ENCODE data around the gene MARS1. TPM values are rescaled to one million over a fixed set of nuclear protein-coding genes. Genes with fewer than 3 reads are reported as not detected.
"Not testable (repeated sequence)": the region's sequence is repeated elsewhere in the genome, so short reads cannot be mapped to it uniquely, and the experiment has no call there.

The MARS1 gene
- total RNA-seq, 1 donor from 2014 or later: 350 TPM

DNA sequence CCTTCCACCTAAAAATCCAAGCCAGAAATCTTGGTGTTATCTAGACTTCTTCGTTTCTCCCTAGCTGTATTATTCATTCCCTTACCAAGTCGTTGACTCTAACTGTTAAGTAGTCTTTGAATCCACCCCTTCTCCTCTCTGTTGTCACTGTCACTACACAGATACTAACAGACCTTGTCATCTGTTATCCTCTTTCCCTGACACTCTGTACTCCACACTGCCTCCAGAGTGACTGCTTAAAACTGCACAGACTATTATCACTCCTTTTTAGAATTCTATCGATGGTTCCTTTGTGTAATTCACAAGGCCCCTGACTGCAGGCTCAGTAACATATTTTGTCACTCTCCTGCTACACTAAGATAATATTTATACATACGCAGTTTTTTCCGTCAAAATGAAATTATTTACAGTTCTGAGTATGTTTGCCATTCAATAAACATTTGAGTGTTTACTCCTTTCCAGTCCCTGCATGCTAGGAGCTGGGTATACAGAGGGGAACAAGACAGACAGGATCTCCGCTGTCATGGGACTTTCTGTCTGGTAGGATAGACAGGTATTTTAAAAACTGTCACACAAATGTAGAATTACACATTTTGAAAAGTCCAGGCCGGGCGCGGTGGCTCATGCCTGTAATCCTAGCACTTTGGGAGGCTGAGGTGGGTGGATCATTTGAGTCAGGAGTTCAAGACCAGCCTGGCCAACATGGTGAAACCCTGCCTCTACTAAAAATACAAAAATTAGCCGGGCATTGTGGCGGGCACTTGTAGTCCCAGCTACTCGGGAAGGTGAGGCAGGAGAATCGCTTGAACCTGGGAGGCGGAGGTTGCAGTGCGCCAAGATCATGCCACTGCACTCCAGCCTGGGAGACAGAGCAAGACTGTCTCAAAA, 3.8 kb downstream of the MARS1 start:
- Mint-ChIP-seq H3K27ac (ENCODE audit: unreplicated experiment) (peak overlapping the region; percentile 74), H3K4me3 (ENCODE audit: unreplicated experiment) (no peak overlapping the region), H3K27me3 (ENCODE audit: low read depth) (no peaks in the 10 kb centered on the region), H3K36me3 (ENCODE audit: low read depth) (peaks cover 35% of the 10 kb centered on the region), H3K9me3 (ENCODE audit: low read depth) (no peaks in the 10 kb centered on the region), H3K4me1 (ENCODE audit: low read depth) (peaks cover 35% of the 10 kb centered on the region)
- TF ChIP-seq, protein P1, sequence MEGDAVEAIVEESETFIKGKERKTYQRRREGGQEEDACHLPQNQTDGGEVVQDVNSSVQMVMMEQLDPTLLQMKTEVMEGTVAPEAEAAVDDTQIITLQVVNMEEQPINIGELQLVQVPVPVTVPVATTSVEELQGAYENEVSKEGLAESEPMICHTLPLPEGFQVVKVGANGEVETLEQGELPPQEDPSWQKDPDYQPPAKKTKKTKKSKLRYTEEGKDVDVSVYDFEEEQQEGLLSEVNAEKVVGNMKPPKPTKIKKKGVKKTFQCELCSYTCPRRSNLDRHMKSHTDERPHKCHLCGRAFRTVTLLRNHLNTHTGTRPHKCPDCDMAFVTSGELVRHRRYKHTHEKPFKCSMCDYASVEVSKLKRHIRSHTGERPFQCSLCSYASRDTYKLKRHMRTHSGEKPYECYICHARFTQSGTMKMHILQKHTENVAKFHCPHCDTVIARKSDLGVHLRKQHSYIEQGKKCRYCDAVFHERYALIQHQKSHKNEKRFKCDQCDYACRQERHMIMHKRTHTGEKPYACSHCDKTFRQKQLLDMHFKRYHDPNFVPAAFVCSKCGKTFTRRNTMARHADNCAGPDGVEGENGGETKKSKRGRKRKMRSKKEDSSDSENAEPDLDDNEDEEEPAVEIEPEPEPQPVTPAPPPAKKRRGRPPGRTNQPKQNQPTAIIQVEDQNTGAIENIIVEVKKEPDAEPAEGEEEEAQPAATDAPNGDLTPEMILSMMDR (IDR thresholded peaks at IDR 0.05): peak; percentile 45
- peak; percentile 25 for DNase-seq (ENCODE audit: low spot score)

DNA sequence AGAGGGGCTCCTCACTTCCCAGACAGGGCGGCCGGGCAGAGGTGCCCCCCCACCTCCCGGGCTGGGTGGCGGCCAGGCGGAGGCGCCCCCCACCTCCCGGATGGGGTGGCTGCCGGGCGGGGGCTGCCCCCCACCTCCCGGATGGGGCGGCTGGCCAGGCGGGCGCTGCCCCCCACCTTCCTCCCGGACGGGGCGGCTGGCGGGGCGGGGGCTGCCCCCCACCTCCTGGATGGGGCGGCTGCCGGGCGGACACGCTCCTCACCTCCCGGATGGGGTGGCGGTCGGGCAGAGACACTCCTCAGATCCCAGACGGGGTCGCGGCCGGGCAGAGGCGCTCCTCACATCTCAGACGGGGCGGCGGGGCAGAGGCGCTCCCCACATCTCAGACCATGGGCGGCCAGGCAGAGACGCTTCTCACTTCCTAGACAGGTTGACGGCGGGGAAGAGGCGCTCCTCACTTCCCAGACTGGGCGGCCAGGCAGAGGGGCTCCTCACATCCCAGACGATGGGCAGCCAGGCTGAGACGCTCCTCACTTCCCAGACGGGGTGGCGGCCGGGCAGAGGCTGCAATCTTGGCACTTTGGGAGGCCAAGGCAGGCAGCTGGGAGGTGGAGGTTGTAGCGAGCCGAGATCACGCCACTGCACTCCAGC, 7.3 kb downstream of the MARS1 start:
- H3K9me3 Mint-ChIP-seq (ENCODE audit: low read depth); H3K27ac Mint-ChIP-seq (ENCODE audit: unreplicated experiment); H3K4me3 Mint-ChIP-seq (ENCODE audit: unreplicated experiment); H3K27me3 Mint-ChIP-seq (ENCODE audit: low read depth): not testable (repeated sequence)
- DNase-seq (ENCODE audit: low spot score): peak; percentile 77
- Mint-ChIP-seq H3K4me1 (ENCODE audit: low read depth) (peaks cover 20% of the 10 kb centered on the region), H3K36me3 (ENCODE audit: low read depth) (peaks cover 46% of the 10 kb centered on the region)

DNA sequence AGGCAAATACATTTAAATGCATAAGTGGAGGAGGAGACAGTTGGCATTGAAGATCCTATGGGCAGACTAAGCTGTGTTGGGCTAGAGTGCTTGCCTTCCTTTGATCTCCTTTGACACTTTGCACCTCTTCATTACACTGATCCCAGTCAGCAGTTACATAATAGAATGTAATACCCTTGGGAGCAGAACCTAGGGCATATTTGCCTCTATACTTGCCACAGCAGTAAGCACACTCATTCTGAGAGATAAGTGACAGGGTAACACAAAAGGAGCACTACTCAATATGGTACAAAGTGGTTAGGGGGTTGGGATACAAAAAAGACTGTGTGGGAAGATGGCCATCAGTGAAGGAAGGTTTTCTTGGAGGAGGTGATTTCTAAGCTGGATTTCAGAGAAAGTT, 9.0 kb downstream of the MARS1 start:
- TF ChIP-seq, protein P1 (IDR thresholded peaks at IDR 0.05): no peak
- H3K4me1 Mint-ChIP-seq (ENCODE audit: low read depth): peaks cover 14% of the 10 kb centered on the region
- no peak overlapping the region for H3K4me3 Mint-ChIP-seq (ENCODE audit: unreplicated experiment)
- H3K27ac Mint-ChIP-seq (ENCODE audit: unreplicated experiment): peak overlapping the region; percentile 75
- no peaks in the 10 kb centered on the region for H3K27me3 Mint-ChIP-seq (ENCODE audit: low read depth)
- H3K9me3 Mint-ChIP-seq (ENCODE audit: low read depth): no peaks in the 10 kb centered on the region
- DNase-seq (ENCODE audit: low spot score): no peak
- H3K36me3 Mint-ChIP-seq (ENCODE audit: low read depth): peaks cover 47% of the 10 kb centered on the region

DNA sequence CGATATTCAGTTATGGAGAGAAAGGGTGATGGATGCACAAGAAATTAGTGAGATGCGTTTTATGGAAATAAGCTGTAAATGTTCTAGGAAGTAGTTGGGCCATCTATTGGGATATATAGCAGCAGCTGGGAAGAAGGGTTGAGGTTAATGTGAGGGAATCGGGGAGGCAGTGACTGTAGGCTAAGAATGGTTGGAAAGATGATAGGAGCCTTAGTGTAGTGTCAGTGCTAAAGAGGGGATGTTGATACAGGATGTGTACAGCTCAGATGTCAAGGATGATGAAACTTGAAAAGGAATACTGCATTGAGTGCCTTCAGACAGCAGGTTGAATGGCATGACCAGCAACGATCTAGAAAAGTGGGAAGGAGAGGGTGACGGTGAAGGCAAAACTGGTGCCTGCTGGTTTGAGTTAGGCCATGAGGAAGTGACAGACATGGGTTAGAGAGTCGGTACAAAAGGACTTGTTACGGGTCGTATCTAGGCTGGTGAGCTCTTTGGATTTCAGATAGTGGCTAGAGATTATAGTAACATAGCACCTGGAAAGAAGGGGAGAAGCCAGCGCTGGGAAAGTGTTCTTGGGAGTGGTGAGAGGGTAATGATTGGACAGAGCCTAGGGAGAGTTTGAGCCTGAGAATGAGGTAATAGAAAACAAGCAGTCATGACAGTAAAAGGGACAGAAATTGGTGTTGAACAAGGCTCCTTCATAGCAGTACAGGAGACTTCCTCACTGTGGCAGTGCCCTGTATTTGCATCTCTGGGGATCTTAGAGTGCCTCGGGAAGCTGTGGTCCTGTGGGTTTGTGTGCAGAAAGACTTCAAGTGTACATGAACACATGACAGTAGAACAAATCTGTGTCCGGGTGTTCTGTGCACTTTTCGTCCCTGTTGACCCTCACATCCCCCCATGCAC, 9.6 kb downstream of the MARS1 start:
- Mint-ChIP-seq H3K4me1 (ENCODE audit: low read depth) (peaks cover 14% of the 10 kb centered on the region), H3K36me3 (ENCODE audit: low read depth) (peaks cover 47% of the 10 kb centered on the region), H3K4me3 (ENCODE audit: unreplicated experiment) (no peak overlapping the region), H3K27me3 (ENCODE audit: low read depth) (no peaks in the 10 kb centered on the region), H3K27ac (ENCODE audit: unreplicated experiment) (peak overlapping the region; percentile 75), H3K9me3 (ENCODE audit: low read depth) (no peaks in the 10 kb centered on the region)
- DNase-seq (ENCODE audit: low spot score): peak; percentile 15
- TF ChIP-seq, protein P1 (IDR thresholded peaks at IDR 0.05): no peak

DNA sequence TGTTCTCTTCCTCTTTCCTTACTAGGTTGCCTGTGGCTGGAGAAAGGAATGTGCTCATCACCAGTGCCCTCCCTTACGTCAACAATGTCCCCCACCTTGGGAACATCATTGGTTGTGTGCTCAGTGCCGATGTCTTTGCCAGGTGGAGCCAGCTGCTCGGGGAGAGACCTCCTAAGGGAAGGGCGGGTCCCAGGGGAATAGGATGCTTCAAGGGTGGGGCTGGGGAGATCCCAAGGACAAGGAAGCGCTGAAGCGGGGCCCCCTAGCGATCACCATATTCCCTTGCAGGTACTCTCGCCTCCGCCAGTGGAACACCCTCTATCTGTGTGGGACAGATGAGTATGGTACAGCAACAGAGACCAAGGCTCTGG, 10.2 kb downstream of the MARS1 start:
- Mint-ChIP-seq H3K27ac (ENCODE audit: unreplicated experiment) (peak overlapping the region; percentile 75), H3K27me3 (ENCODE audit: low read depth) (no peaks in the 10 kb centered on the region), H3K4me1 (ENCODE audit: low read depth) (peaks cover 9% of the 10 kb centered on the region), H3K4me3 (ENCODE audit: unreplicated experiment) (no peak overlapping the region), H3K9me3 (ENCODE audit: low read depth) (no peaks in the 10 kb centered on the region), H3K36me3 (ENCODE audit: low read depth) (peaks cover 46% of the 10 kb centered on the region)
- peak; percentile 59 for DNase-seq (ENCODE audit: low spot score)
- TF ChIP-seq, protein P1 (IDR thresholded peaks at IDR 0.05): no peak

All from chondrocyte (in vitro differentiated cells).